ENCODE results near the gene GID4. TPM values are rescaled to one million over a fixed set of nuclear protein-coding genes. Genes with fewer than 3 reads are reported as not detected.
A peak's percentile ranks its signal among the peaks of the same experiment; 100 is the strongest.

Gene GID4
- total RNA-seq, 6 donors from 2014 or later = 6.3 to 17.1 (median 9.8) TPM

DNA sequence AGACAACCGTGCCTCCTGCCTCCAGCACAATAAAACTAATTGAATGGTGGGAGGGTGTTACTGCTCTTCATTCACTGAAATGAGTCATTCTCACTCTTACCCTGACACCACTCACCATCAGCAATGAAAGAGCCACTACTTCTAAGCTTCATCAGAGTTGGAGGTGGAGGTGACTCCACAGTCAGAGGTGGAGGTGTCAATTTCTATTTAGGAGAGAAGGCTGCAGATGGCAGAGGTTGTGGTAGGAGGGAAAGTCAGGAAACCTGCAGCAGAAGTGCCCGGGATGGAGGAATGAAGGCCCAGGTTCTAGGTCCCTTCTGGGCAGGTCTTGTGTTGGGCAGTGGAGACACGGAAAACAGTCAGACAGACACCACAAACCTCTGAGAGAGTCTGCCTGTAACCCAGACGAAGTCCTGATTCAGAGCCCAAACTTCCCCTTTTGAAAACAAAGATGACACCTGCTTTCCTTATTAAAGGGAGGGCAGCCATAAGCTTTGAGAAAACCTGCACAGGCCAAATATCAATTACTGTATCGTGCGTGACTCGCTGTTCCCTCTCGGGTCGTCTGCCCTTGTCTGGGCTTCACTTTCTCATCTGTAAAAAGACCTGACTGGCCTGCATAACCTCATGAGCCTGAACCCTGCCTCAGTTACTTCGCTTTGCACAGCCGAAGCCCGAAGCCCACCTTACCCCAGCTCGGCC lies 908 bp upstream of the GID4 start:
- no peak for ATAC-seq (ENCODE audit: low FRiP score in 2 of 2)
- no peaks in the 10 kb centered on the region for H3K27me3 ChIP-seq
- no peak for DNase-seq
- H3K9me3 ChIP-seq = no peaks in the 10 kb centered on the region
- peak overlapping the region; percentile 60 to 97 (median 84) for H3K4me3 ChIP-seq
- no peaks in the 10 kb centered on the region for H3K36me3 ChIP-seq
- H3K4me1 ChIP-seq = peaks cover 26 to 39% (median 31%) of the 10 kb centered on the region in 4 donors
- peak overlapping the region; percentile 56 to 92 (median 65) for H3K27ac ChIP-seq
- no peak for TF ChIP-seq EP300 (IDR thresholded peaks at IDR 0.05)
- TF ChIP-seq, protein P1, sequence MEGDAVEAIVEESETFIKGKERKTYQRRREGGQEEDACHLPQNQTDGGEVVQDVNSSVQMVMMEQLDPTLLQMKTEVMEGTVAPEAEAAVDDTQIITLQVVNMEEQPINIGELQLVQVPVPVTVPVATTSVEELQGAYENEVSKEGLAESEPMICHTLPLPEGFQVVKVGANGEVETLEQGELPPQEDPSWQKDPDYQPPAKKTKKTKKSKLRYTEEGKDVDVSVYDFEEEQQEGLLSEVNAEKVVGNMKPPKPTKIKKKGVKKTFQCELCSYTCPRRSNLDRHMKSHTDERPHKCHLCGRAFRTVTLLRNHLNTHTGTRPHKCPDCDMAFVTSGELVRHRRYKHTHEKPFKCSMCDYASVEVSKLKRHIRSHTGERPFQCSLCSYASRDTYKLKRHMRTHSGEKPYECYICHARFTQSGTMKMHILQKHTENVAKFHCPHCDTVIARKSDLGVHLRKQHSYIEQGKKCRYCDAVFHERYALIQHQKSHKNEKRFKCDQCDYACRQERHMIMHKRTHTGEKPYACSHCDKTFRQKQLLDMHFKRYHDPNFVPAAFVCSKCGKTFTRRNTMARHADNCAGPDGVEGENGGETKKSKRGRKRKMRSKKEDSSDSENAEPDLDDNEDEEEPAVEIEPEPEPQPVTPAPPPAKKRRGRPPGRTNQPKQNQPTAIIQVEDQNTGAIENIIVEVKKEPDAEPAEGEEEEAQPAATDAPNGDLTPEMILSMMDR (IDR thresholded peaks at IDR 0.05) = no peak
- no peak for TF ChIP-seq POLR2A (IDR thresholded peaks at IDR 0.05)
- TF ChIP-seq POLR2AphosphoS5 (IDR thresholded peaks at IDR 0.05) = no peak
- 8 to 9% methylated on average over 10 to 13 of the region's 13 CpGs for WGBS, 2 donors

DNA sequence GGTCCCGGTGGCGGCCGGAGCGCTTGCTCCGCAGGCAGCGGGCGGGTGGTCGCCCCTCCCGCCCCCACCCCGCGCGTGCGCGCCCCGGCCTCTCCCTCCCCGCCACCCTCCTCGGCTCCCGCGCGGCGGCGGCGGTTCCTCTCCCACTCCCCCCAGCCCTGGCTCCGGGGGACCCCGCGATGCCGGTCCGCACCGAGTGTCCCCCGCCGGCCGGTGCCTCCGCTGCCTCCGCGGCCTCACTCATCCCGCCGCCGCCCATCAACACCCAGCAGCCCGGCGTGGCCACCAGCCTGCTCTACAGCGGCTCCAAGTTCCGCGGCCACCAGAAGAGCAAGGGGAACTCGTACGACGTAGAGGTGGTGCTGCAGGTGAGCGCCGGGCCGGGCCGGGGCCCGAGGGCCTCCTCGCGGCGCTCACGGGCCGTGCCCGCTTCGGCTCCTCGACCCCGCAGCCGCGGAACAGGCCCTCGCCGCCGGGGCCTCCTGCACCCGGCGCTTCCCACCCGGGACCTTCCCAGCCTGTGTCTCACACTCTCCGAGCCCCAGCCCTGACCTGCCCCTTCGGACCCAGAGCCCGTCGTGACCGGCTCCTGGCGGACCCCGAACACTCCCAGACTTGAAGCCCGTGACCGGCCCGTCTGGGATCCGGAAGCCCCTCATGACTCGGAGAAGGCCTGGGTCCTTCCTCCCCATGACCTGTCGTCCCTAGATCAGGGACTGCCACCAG lies 490 bp downstream of the GID4 start:
- Histone ChIP-seq H3K27ac (peak overlapping the region; percentile 71 to 92 (median 78)), H3K36me3 (no peaks in the 10 kb centered on the region), H3K4me1 (peaks cover 24 to 38% (median 30%) of the 10 kb centered on the region in 4 donors), H3K9me3 (no peaks in the 10 kb centered on the region), H3K4me3 (peak overlapping the region; percentile 78 to 97 (median 92)), H3K27me3 (no peaks in the 10 kb centered on the region)
- no peak for TF ChIP-seq POLR2A (IDR thresholded peaks at IDR 0.05)
- WGBS, 2 donors = 0 to 1% methylated on average over 1 to 25 of the region's 81 CpGs
- ATAC-seq (ENCODE audit: low FRiP score in 2 of 2) = peak in 1 of 2 donors; percentile 68
- peak; percentile 42 to 93 for DNase-seq

DNA sequence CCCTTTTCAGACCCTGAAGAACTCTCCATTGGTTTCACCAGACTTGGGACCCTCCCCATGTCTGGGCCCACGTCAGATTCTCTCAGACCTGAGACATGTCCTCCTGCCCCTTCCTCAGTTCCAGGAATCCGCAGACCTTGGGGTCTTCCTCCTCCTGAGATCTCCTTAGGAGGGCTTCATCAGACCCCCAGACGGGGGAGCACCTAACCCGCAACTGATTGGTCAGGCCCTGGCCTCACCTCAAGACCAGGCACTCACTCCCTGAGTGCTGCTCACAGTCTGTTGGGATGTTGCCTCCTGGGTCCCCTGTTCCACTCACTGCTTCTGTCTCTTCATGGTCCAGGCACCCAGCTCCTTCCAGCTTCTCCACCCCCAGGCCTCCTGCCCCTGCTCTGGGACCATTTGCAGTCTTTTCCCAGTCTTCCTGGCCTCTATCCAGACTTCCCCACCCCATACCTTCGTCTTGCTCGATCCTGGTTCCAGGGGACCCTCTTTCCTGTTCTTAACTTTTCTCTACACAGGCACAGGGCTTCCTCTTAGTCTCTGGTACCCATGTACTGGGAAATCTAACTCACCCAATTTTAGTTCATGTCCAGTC lies 1.2 kb downstream of the GID4 start:
- Histone ChIP-seq H3K36me3 (peaks cover 0 to 4% (median 0%) of the 10 kb centered on the region in 4 donors), H3K9me3 (no peaks in the 10 kb centered on the region), H3K4me1 (peaks cover 24 to 38% (median 30%) of the 10 kb centered on the region in 4 donors), H3K27me3 (no peaks in the 10 kb centered on the region), H3K27ac (peak overlapping the region in 3 of 4 donors; percentile 71 to 92 (median 76)), H3K4me3 (peak overlapping the region; percentile 78 to 97 (median 92))
- no peak for DNase-seq
- no peak for ATAC-seq (ENCODE audit: low FRiP score in 2 of 2)
- WGBS, 2 donors = 28 to 31% methylated on average over 6 of the region's 6 CpGs
- TF ChIP-seq POLR2A (IDR thresholded peaks at IDR 0.05) (no peak), POLR2AphosphoS5 (IDR thresholded peaks at IDR 0.05) (no peak), EP300 (IDR thresholded peaks at IDR 0.05) (no peak)
- TF ChIP-seq, protein P1 (IDR thresholded peaks at IDR 0.05) = no peak

DNA sequence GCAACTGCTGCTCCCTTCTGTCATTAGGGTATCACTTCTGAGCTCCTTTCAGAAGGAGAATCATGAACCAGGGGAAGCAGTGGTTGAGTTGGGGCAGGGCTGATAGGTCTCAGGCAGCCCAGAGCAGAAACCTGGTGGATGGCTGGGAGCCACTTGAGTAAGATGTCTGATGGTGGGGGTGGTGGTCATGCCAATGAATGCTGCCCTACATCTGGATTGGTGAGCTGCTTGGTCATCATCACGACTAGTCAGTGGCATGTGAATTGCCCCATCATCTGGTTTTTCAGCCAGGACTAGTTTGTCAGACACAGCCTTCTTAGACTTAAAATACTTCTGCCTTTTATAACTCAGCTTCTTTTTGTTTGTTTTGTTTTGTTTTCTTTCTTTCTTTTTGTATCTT lies 2.6 kb downstream of the GID4 start:
- Histone ChIP-seq H3K27me3 (no peaks in the 10 kb centered on the region), H3K4me1 (peaks cover 24 to 38% (median 30%) of the 10 kb centered on the region in 4 donors), H3K36me3 (peaks cover 0 to 17% (median 7%) of the 10 kb centered on the region in 4 donors), H3K27ac (no peak overlapping the region), H3K9me3 (no peaks in the 10 kb centered on the region), H3K4me3 (no peak overlapping the region)
- no peak for DNase-seq
- no peak for TF ChIP-seq EP300 (IDR thresholded peaks at IDR 0.05)
- no peak for TF ChIP-seq POLR2AphosphoS5 (IDR thresholded peaks at IDR 0.05)
- TF ChIP-seq, protein P1 (IDR thresholded peaks at IDR 0.05) = no peak
- ATAC-seq (ENCODE audit: low FRiP score in 2 of 2) = no peak
- 48 to 53% methylated on average over 1 of the region's 1 CpG for WGBS, 2 donors

DNA sequence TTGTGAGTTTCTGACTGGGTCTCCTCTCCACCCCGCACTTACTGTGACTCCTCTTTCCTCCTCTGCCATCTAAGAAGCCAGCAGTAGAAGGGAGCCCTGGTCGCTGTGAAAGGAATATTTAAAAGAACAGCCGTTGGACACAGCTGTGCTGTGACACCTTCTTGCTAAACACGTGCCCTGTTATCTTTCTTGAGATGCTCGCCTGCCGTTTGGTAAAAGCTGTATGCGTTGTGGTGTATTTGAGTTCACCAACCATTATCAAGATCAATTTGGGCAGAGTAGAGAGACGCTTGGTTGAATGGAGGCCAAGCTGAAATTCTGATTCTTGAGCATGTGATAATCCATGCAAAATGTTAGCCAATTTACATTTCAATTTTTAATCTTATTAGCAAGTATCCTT lies 3.8 kb downstream of the GID4 start:
- H3K27ac ChIP-seq = no peak overlapping the region
- no peak for TF ChIP-seq EP300 (IDR thresholded peaks at IDR 0.05)
- TF ChIP-seq, protein P1 (IDR thresholded peaks at IDR 0.05) = no peak
- 84 to 90% methylated on average over 8 of the region's 8 CpGs for WGBS, 2 donors
- peaks cover 5 to 24% (median 11%) of the 10 kb centered on the region in 4 donors for H3K36me3 ChIP-seq
- H3K9me3 ChIP-seq = no peaks in the 10 kb centered on the region
- no peaks in the 10 kb centered on the region for H3K27me3 ChIP-seq
- ATAC-seq (ENCODE audit: low FRiP score in 2 of 2) (no peak), DNase-seq (no peak)
- H3K4me3 ChIP-seq = no peak overlapping the region
- peaks cover 19 to 28% (median 20%) of the 10 kb centered on the region in 4 donors for H3K4me1 ChIP-seq
